Measurements from ENCODE around the gene TUSC2.
A peak's percentile ranks its signal among the peaks of the same experiment; 100 is the strongest.
"Not testable (repeated sequence)": the region's sequence is repeated elsewhere in the genome, so short reads cannot be mapped to it uniquely, and the experiment has no call there.

The TUSC2 gene

DNA sequence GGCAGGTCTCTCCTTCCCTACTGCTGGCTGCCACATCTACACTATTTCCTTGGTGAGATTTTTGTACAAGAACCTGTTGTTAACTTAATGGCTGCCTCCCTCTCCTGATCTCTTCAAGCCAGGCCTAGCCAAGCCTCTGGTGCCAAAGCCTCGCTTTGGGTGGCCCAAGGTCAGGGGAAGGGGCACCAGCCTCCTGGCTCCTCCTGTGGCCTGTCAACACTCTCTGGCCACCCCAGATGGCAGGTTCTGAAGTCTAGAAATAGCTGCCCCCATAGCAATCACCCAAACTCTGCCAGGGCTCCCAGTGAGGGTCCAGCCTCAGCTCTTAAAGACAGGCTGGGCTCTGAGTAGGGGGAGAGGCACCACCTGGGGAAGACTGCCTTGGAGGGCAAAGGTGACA lies 40.8 kb downstream of the TUSC2 start:
- Histone ChIP-seq H3K9ac (ENCODE audit: low read depth, low read length) (no peak overlapping the region), H3K27ac (ENCODE audit: low read length) (no peak overlapping the region), H2AFZ (ENCODE audit: low read depth, low read length) (no peak overlapping the region), H3K27me3 (ENCODE audit: insufficient read depth, low read length, poor library complexity) (no peaks in the 10 kb centered on the region), H3K36me3 (ENCODE audit: insufficient read depth, low read length) (peaks cover 46% of the 10 kb centered on the region), H4K20me1 (ENCODE audit: insufficient read depth, low read length) (peaks cover 26% of the 10 kb centered on the region; the same call in 1 of the 2 replicates), H3K79me2 (ENCODE audit: insufficient read depth, low read length) (peaks cover 28% of the 10 kb centered on the region), H3K4me3 (ENCODE audit: low read depth in 1 of 2, low read length in 2 of 2) (no peak overlapping the region), H3K9me3 (ENCODE audit: insufficient read depth, low read length, severe bottlenecking) (no peaks in the 10 kb centered on the region), H3K4me1 (ENCODE audit: insufficient read depth, low read length) (peaks cover 21% of the 10 kb centered on the region), H3K4me2 (ENCODE audit: insufficient read depth, low read length) (no peak overlapping the region)
- ATAC-seq (ENCODE audit: insufficient read depth, low read depth) (no peak), DNase-seq (no peak)
- no peak for TF ChIP-seq EZH2 (IDR thresholded peaks at IDR 0.05; ENCODE audit: borderline replicate concordance, low read depth, low read length, severe bottlenecking)
- TF ChIP-seq, protein P1, sequence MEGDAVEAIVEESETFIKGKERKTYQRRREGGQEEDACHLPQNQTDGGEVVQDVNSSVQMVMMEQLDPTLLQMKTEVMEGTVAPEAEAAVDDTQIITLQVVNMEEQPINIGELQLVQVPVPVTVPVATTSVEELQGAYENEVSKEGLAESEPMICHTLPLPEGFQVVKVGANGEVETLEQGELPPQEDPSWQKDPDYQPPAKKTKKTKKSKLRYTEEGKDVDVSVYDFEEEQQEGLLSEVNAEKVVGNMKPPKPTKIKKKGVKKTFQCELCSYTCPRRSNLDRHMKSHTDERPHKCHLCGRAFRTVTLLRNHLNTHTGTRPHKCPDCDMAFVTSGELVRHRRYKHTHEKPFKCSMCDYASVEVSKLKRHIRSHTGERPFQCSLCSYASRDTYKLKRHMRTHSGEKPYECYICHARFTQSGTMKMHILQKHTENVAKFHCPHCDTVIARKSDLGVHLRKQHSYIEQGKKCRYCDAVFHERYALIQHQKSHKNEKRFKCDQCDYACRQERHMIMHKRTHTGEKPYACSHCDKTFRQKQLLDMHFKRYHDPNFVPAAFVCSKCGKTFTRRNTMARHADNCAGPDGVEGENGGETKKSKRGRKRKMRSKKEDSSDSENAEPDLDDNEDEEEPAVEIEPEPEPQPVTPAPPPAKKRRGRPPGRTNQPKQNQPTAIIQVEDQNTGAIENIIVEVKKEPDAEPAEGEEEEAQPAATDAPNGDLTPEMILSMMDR (IDR thresholded peaks at IDR 0.05; ENCODE audit: borderline replicate concordance, extremely low read depth, low read length, poor library complexity, severe bottlenecking), result no peak

- ATAC-seq (ENCODE audit: insufficient read depth, low read depth), result 0 out of 3 replicates have a peak, but pooled peaks have one; percentile 20
- H3K9ac ChIP-seq (ENCODE audit: low read depth, low read length), result no peak overlapping the region
- no peak for DNase-seq
- H4K20me1 ChIP-seq (ENCODE audit: insufficient read depth, low read length), result peaks cover 26% of the 10 kb centered on the region; the same call in 1 of the 2 replicates
- no peak overlapping the region for H3K4me3 ChIP-seq (ENCODE audit: low read depth in 1 of 2, low read length in 2 of 2)
- H3K27me3 ChIP-seq (ENCODE audit: insufficient read depth, low read length, poor library complexity), result no peaks in the 10 kb centered on the region
- H3K4me2 ChIP-seq (ENCODE audit: insufficient read depth, low read length), result no peak overlapping the region
- peaks cover 21% of the 10 kb centered on the region for H3K79me2 ChIP-seq (ENCODE audit: insufficient read depth, low read length)
- peaks cover 19% of the 10 kb centered on the region for H3K4me1 ChIP-seq (ENCODE audit: insufficient read depth, low read length)
- no peak overlapping the region for H2AFZ ChIP-seq (ENCODE audit: low read depth, low read length)
- H3K9me3 ChIP-seq (ENCODE audit: insufficient read depth, low read length, severe bottlenecking), result no peaks in the 10 kb centered on the region
- H3K36me3 ChIP-seq (ENCODE audit: insufficient read depth, low read length), result peaks cover 46% of the 10 kb centered on the region
- no peak overlapping the region for H3K27ac ChIP-seq (ENCODE audit: low read length)
- TF ChIP-seq, protein P1 (IDR thresholded peaks at IDR 0.05; ENCODE audit: borderline replicate concordance, extremely low read depth, low read length, poor library complexity, severe bottlenecking), result no peak
- no peak for TF ChIP-seq EZH2 (IDR thresholded peaks at IDR 0.05; ENCODE audit: borderline replicate concordance, low read depth, low read length, severe bottlenecking)
These were observed 41.4 kb downstream of the TUSC2 start for GRCh38 chr3:50286322-50287227.

GRCh38 chr3:50284121-50284520 lies 43.9 kb downstream of the TUSC2 start:
- not testable (repeated sequence) for DNase-seq; H3K4me2 ChIP-seq (ENCODE audit: insufficient read depth, low read length); H3K27me3 ChIP-seq (ENCODE audit: insufficient read depth, low read length, poor library complexity); H2AFZ ChIP-seq (ENCODE audit: low read depth, low read length); H3K79me2 ChIP-seq (ENCODE audit: insufficient read depth, low read length); H3K9ac ChIP-seq (ENCODE audit: low read depth, low read length); H3K27ac ChIP-seq (ENCODE audit: low read length); H3K4me3 ChIP-seq (ENCODE audit: low read depth in 1 of 2, low read length in 2 of 2); H3K4me1 ChIP-seq (ENCODE audit: insufficient read depth, low read length); ATAC-seq (ENCODE audit: insufficient read depth, low read depth); H3K9me3 ChIP-seq (ENCODE audit: insufficient read depth, low read length, severe bottlenecking)
- Histone ChIP-seq H4K20me1 (ENCODE audit: insufficient read depth, low read length) (peaks cover 13% of the 10 kb centered on the region; the same call in 1 of the 2 replicates), H3K36me3 (ENCODE audit: insufficient read depth, low read length) (peaks cover 29% of the 10 kb centered on the region)

DNA sequence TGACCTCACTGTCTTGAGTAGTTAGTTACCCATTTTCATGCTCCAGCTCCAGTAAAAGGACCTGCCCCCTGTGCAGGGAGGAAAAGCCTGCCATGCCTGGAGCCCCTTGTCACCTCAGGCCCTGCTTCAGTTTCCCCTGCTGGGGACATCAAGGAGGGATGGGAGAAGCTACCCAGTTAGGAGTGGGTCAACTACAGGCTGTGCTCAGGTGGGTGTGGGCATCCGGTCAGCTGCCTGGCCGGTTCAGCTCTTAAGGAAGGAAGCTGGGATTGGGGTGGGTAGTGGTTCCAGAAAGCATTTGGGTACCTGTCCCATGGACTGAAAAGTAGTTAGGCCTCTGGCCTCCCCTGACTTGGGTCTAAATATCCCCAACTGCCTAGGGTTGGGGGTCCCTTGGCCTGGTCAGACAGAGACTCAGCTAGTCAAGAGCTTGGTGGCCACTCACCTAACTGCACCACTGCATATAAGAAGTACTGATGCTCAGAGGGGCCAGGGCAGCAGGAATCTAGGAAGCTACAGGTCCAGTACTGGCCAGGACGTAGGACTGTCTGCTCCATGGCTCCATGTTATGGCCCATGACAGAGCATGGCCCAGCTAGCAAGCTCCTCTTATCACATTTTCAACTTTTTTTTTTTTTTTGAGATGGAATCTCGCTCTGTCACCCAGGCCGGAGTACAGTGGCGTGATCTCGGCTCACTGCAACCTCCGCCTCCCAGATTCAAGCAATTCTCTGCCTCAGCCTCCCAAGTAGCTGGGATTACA lies 48.6 kb downstream of the TUSC2 start:
- H3K27me3 ChIP-seq (ENCODE audit: insufficient read depth, low read length, poor library complexity), result peaks cover 21% of the 10 kb centered on the region
- no peak overlapping the region for H3K27ac ChIP-seq (ENCODE audit: low read length)
- no peak overlapping the region for H3K4me3 ChIP-seq (ENCODE audit: low read depth in 1 of 2, low read length in 2 of 2)
- no peak for DNase-seq
- H3K9ac ChIP-seq (ENCODE audit: low read depth, low read length), result no peak overlapping the region
- H4K20me1 ChIP-seq (ENCODE audit: insufficient read depth, low read length), result no peaks in the 10 kb centered on the region
- no peaks in the 10 kb centered on the region for H3K9me3 ChIP-seq (ENCODE audit: insufficient read depth, low read length, severe bottlenecking)
- TF ChIP-seq EZH2 (IDR thresholded peaks at IDR 0.05; ENCODE audit: borderline replicate concordance, low read depth, low read length, severe bottlenecking), result no peak
- TF ChIP-seq, protein P1 (IDR thresholded peaks at IDR 0.05; ENCODE audit: borderline replicate concordance, extremely low read depth, low read length, poor library complexity, severe bottlenecking), result no peak
- ATAC-seq (ENCODE audit: insufficient read depth, low read depth), result no peak
- H3K4me1 ChIP-seq (ENCODE audit: insufficient read depth, low read length), result no peaks in the 10 kb centered on the region
- no peaks in the 10 kb centered on the region for H3K36me3 ChIP-seq (ENCODE audit: insufficient read depth, low read length)
- no peaks in the 10 kb centered on the region for H3K79me2 ChIP-seq (ENCODE audit: insufficient read depth, low read length)
- no peak overlapping the region for H3K4me2 ChIP-seq (ENCODE audit: insufficient read depth, low read length)
- no peak overlapping the region for H2AFZ ChIP-seq (ENCODE audit: low read depth, low read length)

All from DND-41 (cell line).